PC-9 (cell line): ENCODE measurements around the gene ZACN. TPM values are rescaled to one million over a fixed set of nuclear protein-coding genes. Genes with fewer than 3 reads are reported as not detected.

Experiments
- BruUV-seq: library from RNA; stranded (reverse); fragments of 400-500 nt; replicated peaks from 2 replicates; lab custom pipeline; 2021; lab: Mats Ljungman, UMichigan
- CTCF ChIA-PET: fragments of 300-600 bp; sonication (Branson Sonifier 250); formaldehyde crosslinking; loops from one replicate; lab custom pipeline; 2022; ENCODE audit warnings: antibody characterized with exemption; lab: Charles Lee
- POLR2A ChIA-PET: fragments of 300-600 bp; sonication (Branson Sonifier 250); formaldehyde crosslinking; loops from one replicate; lab custom pipeline; 2022; ENCODE audit warnings: antibody characterized with exemption; ENCODE audit not compliant: unreplicated experiment; lab: Charles Lee
- DNase-seq, 2 experiments: peaks; one replicate each; pipeline versions ENCODE4 v3.0.0 to v3.0.0-alpha.2; 2015 to 2022; ENCODE audit warnings: mixed read lengths in 1 of 2
- H2AFZ ChIP-seq: fragments of 200-600 bp; sonication (generic); 2 replicates; pipeline ENCODE4 v1.8.1; 2017; ENCODE audit warnings: antibody characterized with exemption
- H3F3A ChIP-seq: fragments of 200-600 bp; sonication (generic); 2 replicates; pipeline ENCODE4 v1.8.1; 2017; ENCODE audit warnings: antibody characterized with exemption, mild to moderate bottlenecking, low read depth; ENCODE audit not compliant: insufficient read depth
- H3K27ac ChIP-seq: fragments of 200-600 bp; sonication (generic); 2 replicates; pipeline ENCODE4 v1.6.1; 2016; ENCODE audit warnings: mixed run types
- H3K27me3 ChIP-seq: fragments of 200-600 bp; sonication (generic); 2 replicates; pipeline ENCODE4 v1.6.1; 2016; ENCODE audit warnings: low read depth, mixed run types; ENCODE audit not compliant: insufficient read depth
- H3K36me3 ChIP-seq: fragments of 200-600 bp; sonication (generic); 2 replicates; pipeline ENCODE4 v1.6.1; 2016; ENCODE audit warnings: low read depth, mixed run types
- H3K4me1 ChIP-seq: fragments of 200-600 bp; sonication (generic); replicated peaks from 2 replicates; pipeline ENCODE4 v1.6.1; 2016; ENCODE audit warnings: mixed run types; ENCODE audit not compliant: insufficient read depth
- H3K4me2 ChIP-seq: fragments of 200-600 bp; sonication (generic); 2 replicates; pipeline ENCODE4 v1.6.1; 2017; ENCODE audit warnings: mixed run types
- H3K4me3 ChIP-seq: fragments of 200-600 bp; sonication (generic); 2 replicates; pipeline ENCODE4 v1.6.1; 2016; ENCODE audit warnings: mixed run types
- H3K79me2 ChIP-seq: fragments of 200-600 bp; sonication (generic); 2 replicates; pipeline ENCODE4 v1.6.1; 2017; ENCODE audit warnings: low read depth, mixed run types
- H3K9me2 ChIP-seq: fragments of 200-600 bp; sonication (generic); 2 replicates; pipeline ENCODE4 v1.8.1; 2017; ENCODE audit warnings: mild to moderate bottlenecking; ENCODE audit not compliant: insufficient read depth
- H3K9me3 ChIP-seq: fragments of 200-600 bp; sonication (generic); 2 replicates; pipeline ENCODE4 v1.8.1; 2016; ENCODE audit warnings: low read depth; ENCODE audit not compliant: insufficient read depth
- H4K20me1 ChIP-seq: fragments of 200-600 bp; sonication (generic); 2 replicates; pipeline ENCODE4 v1.8.1; 2017; ENCODE audit not compliant: insufficient read depth
- CTCF ChIP-seq: fragments of 200-600 bp; sonication (generic); conservative IDR thresholded peaks from 2 replicates; pipeline ENCODE4 v1.6.1; 2017; ENCODE audit warnings: mixed run types, antibody characterized with exemption, mild to moderate bottlenecking, moderate library complexity
- EZH2 ChIP-seq: fragments of 200-600 bp; sonication (generic); IDR thresholded peaks from 2 replicates; pipeline ENCODE4 v1.8.0; 2017; ENCODE audit warnings: antibody characterized with exemption, low read depth
- intact Hi-C: fragments of 100-400 bp; cut with micrococcal nuclease; formaldehyde crosslinking; loops from one replicate; pipeline ENCODE4 v1.10.0; 2022; ENCODE audit not compliant: unreplicated experiment
- total RNA-seq: library from RNA; stranded (reverse); gene quantifications from 2 replicates; pipeline ENCODE4 v1.2.3, GENCODE V29; 2021

Gene ZACN
- total RNA-seq, 1 experiment from 2014 or later = not detected

DNA sequence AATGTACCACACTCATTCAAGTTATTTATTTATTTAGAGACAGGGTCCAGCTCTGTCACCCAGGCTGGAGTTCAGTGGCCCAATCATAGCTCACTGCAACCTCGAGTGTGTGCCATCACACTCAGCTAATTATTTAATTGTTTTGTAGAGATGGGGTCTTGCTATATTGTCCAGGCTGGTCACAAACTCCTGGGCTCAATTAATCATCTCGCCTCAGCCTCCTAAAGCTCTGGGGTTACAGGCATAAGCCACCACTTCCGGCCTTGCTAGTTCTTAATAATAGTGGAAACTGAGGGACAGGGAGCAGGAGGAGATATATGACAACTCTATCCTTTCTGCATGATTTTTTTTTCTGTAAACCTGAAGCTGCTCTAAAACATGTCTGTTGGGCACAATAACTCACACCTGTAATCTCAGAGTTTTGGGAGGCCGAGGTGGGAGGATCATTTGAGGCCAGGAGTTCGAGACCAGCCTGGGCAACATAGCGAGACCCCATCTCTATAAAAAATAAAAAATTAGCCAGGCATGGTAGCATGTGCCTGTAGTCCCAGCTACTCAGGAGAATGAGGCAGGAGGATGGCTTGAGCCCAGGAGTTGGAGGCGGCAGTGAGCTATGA, 36.3 kb downstream of the ZACN start:
- no TSS peak for BruUV-seq
- Histone ChIP-seq H3K4me1 (no peaks in the 10 kb centered on the region), H3K36me3 (no peaks in the 10 kb centered on the region), H3K4me2 (no peak overlapping the region), H2AFZ (no peak overlapping the region), H3K9me2 (no peaks in the 10 kb centered on the region), H3K4me3 (no peak overlapping the region), H3F3A (no peaks in the 10 kb centered on the region), H3K27ac (no peak overlapping the region), H4K20me1 (no peaks in the 10 kb centered on the region), H3K27me3 (no peaks in the 10 kb centered on the region), H3K9me3 (no peaks in the 10 kb centered on the region), H3K79me2 (no peaks in the 10 kb centered on the region)
- no peak for TF ChIP-seq CTCF
- POLR2A ChIA-PET = no interaction called here
- intact Hi-C loops = no loop called here
- no peak for DNase-seq
- CTCF ChIA-PET = no interaction called here

GRCh38 chr17:76119409-76120371, 40.7 kb downstream of the ZACN start:
- Histone ChIP-seq H2AFZ (no peak overlapping the region), H3K4me3 (no peak overlapping the region), H3K9me2 (no peaks in the 10 kb centered on the region), H4K20me1 (no peaks in the 10 kb centered on the region), H3K27ac (no peak overlapping the region), H3K4me1 (no peaks in the 10 kb centered on the region), H3F3A (no peaks in the 10 kb centered on the region; the same call in 1 of the 2 replicates), H3K9me3 (no peaks in the 10 kb centered on the region), H3K79me2 (no peaks in the 10 kb centered on the region), H3K27me3 (no peaks in the 10 kb centered on the region), H3K4me2 (no peak overlapping the region), H3K36me3 (no peaks in the 10 kb centered on the region)
- BruUV-seq = no TSS peak
- TF ChIP-seq CTCF (no peak), EZH2 (no peak)
- no peak for DNase-seq
- CTCF ChIA-PET = interaction anchor here (0.7 to 1.1 kb wide), 2 partner anchors 160 to 182 kb away, joined by 3 read pairs; no protein-coding TSS in a partner anchor
- POLR2A ChIA-PET = interaction anchor here (0.6 kb wide), 1 partner anchor 340 kb away, joined by 3 read pairs; no protein-coding TSS in a partner anchor
- intact Hi-C loops = loop anchor here (5.0 kb wide), 1 partner anchor 212 kb away; no protein-coding TSS in a partner anchor

- Histone ChIP-seq H3K79me2 (no peaks in the 10 kb centered on the region), H3K9me2 (no peaks in the 10 kb centered on the region), H3K9me3 (no peaks in the 10 kb centered on the region), H3K36me3 (no peaks in the 10 kb centered on the region), H3K27me3 (no peaks in the 10 kb centered on the region), H2AFZ (no peak overlapping the region), H3F3A (no peaks in the 10 kb centered on the region; the same call in 1 of the 2 replicates), H3K4me3 (no peak overlapping the region), H3K27ac (no peak overlapping the region), H4K20me1 (no peaks in the 10 kb centered on the region), H3K4me2 (no peak overlapping the region), H3K4me1 (no peaks in the 10 kb centered on the region)
- TF ChIP-seq CTCF (no peak), EZH2 (no peak)
- intact Hi-C loops = loop anchor here (1.0 to 5.0 kb wide), 2 partner anchors 159 to 213 kb away; no protein-coding TSS in a partner anchor
- BruUV-seq = no TSS peak
- DNase-seq = no peak
- ChIA-PET POLR2A (no interaction called here), CTCF (interaction anchor here (1.1 kb wide), 1 partner anchor 159 kb away, joined by 3 read pairs; no protein-coding TSS in a partner anchor)
Measured at GRCh38 chr17:76120658-76121008, 41.7 kb downstream of the ZACN start.
